Fibroblast of lung (primary cell): ENCODE measurements around the gene RNASE13.

Source experiments
- EZH2 ChIP-seq: IDR thresholded peaks from 2 replicates; pipeline ENCODE4 v1.5.1; 2012; ENCODE audit warnings: low read length, control low read depth, mild to moderate bottlenecking; ENCODE audit errors: missing control alignments
- TF ChIP-seq, protein P1 (sequence below), 2 donors: IDR thresholded peaks in 1 of 2; conservative IDR thresholded peaks in 1 of 2; 1 replicate in 1 of 2; 2 replicates in 1 of 2; pipeline ENCODE4 v1.5.1; 2011 to 2012; ENCODE audit warnings: low read length in 2 of 2, control low read depth in 1 of 2, inconsistent platforms in 1 of 2, low read depth in 1 of 2, mild to moderate bottlenecking in 1 of 2

DNA sequence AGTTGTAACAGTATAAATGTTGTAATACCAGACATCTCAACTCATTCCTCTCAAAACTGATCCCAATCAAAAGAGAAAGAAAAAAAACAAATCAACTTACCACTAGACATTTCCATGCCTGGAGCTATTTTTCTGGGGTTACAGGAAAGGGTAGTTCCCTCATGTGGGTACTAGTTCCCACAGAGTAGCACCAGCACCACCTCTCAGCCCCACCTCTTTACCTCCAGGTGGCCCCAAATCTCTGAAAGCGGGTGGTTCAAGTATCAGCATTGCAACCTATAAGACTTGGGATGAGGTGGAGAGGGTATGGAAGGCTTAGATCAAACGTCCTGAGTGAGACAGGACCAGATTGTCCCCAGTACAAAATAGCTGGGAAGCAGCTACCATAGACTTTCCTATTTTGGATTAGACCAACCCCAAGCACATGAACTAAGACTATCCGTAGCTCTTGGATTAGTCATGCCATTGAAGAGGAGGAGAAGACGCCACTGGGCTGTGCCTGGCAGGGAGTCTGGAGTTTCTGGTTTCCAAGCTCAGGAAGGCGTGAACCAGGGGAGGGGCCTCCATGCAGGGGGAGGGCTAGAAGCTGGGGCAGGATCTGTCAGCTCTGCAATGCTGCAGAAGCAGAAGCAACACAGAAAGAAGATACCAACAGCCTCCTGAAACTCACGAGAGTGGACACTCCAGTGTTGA lies 35.8 kb downstream of the RNASE13 start, which contains the start of gene SLC39A2:
- TF ChIP-seq, protein P1, sequence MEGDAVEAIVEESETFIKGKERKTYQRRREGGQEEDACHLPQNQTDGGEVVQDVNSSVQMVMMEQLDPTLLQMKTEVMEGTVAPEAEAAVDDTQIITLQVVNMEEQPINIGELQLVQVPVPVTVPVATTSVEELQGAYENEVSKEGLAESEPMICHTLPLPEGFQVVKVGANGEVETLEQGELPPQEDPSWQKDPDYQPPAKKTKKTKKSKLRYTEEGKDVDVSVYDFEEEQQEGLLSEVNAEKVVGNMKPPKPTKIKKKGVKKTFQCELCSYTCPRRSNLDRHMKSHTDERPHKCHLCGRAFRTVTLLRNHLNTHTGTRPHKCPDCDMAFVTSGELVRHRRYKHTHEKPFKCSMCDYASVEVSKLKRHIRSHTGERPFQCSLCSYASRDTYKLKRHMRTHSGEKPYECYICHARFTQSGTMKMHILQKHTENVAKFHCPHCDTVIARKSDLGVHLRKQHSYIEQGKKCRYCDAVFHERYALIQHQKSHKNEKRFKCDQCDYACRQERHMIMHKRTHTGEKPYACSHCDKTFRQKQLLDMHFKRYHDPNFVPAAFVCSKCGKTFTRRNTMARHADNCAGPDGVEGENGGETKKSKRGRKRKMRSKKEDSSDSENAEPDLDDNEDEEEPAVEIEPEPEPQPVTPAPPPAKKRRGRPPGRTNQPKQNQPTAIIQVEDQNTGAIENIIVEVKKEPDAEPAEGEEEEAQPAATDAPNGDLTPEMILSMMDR (conservative IDR thresholded peaks at IDR 0.05 in 1 of 2, IDR thresholded peaks at IDR 0.05 in 1 of 2; ENCODE audit: low read depth in 1 of 2, low read length in 2 of 2): no peak
- TF ChIP-seq EZH2: no peak
